MM.1S (cell line): Measurements from ENCODE around the gene CHRM3.

ENCODE experiments used
- CTCF ChIP-seq: fragments of 300-600 bp; sonication (generic); IDR thresholded peaks from 2 replicates; pipeline ENCODE4 v1.5.1; 2016; ENCODE audit warnings: antibody characterized with exemption, low read length, mixed read lengths
- EZH2 ChIP-seq: fragments of 300-600 bp; sonication (generic); optimal IDR thresholded peaks from 2 replicates; pipeline ENCODE3; 2017; ENCODE audit warnings: low read depth, mild to moderate bottlenecking, antibody characterized with exemption, low read length, mixed read lengths

DNA sequence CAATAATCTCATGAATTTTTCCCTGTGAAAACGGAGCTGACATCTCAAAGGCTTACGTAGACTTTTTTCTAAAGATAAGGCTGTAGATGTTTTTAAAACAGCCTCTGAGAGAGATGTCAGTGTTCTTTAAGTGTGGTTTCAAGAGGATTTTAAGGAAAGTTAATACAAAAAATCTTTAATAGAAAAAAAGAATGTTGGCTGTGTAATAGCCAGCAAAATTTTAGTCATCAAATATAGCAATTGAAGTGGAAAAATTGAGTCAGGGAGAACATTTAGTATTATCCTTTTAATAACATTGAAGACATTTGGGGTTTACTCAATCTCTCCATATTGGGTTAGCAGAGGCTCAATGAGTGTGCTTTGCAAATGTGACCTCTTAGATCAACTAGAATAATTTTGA lies 38.6 kb upstream of the CHRM3 start:
- TF ChIP-seq CTCF: no peak
- no peak for TF ChIP-seq EZH2
